Mesothelial cell of epicardium (in vitro differentiated cells): ENCODE measurements around the gene LEFTY1. TPM values are rescaled to one million over a fixed set of nuclear protein-coding genes. Genes with fewer than 3 reads are reported as not detected.

ENCODE experiments used
- DNase-seq, 2 experiments: peaks; one replicate each; pipeline ENCODE4 v3.0.0; 2021; ENCODE audit warnings: low spot score in 2 of 2; ENCODE audit not compliant: unreplicated experiment in 2 of 2
- H3K27ac Mint-ChIP-seq: 2 replicates; pipeline ENCODE4 v1.8.0; 2021; ENCODE audit warnings: mixed read lengths
- H3K27me3 Mint-ChIP-seq: 2 replicates; pipeline ENCODE4 v1.8.0; 2021; ENCODE audit warnings: low read depth, mixed read lengths
- H3K36me3 Mint-ChIP-seq: 2 replicates; pipeline ENCODE4 v1.8.0; 2021; ENCODE audit warnings: mixed read lengths
- H3K4me1 Mint-ChIP-seq: 2 replicates; pipeline ENCODE4 v1.8.0; 2021; ENCODE audit warnings: mixed read lengths
- H3K4me3 Mint-ChIP-seq: 2 replicates; pipeline ENCODE4 v1.8.0; 2021; ENCODE audit warnings: mild to moderate bottlenecking, moderate library complexity, mixed read lengths
- H3K9me3 Mint-ChIP-seq: 2 replicates; pipeline ENCODE4 v1.8.0; 2021; ENCODE audit warnings: mixed read lengths
- total RNA-seq: library from RNA; stranded (reverse); gene quantifications from 3 replicates; pipeline ENCODE4 v1.2.1, GENCODE V29; 2021
- TF ChIP-seq, protein P1 (sequence below): fragments of 200-600 bp; sonication (generic); IDR thresholded peaks from one replicate; pipeline ENCODE4 v1.5.0; 2021; ENCODE audit warnings: antibody characterized with exemption; ENCODE audit not compliant: unreplicated experiment

Gene LEFTY1
- total RNA-seq, 1 donor from 2014 or later, result 1.6 TPM

- peaks cover 17% of the 10 kb centered on the region for H3K4me1 Mint-ChIP-seq
- DNase-seq, result peak; percentile 65 to 81
- TF ChIP-seq, protein P1, sequence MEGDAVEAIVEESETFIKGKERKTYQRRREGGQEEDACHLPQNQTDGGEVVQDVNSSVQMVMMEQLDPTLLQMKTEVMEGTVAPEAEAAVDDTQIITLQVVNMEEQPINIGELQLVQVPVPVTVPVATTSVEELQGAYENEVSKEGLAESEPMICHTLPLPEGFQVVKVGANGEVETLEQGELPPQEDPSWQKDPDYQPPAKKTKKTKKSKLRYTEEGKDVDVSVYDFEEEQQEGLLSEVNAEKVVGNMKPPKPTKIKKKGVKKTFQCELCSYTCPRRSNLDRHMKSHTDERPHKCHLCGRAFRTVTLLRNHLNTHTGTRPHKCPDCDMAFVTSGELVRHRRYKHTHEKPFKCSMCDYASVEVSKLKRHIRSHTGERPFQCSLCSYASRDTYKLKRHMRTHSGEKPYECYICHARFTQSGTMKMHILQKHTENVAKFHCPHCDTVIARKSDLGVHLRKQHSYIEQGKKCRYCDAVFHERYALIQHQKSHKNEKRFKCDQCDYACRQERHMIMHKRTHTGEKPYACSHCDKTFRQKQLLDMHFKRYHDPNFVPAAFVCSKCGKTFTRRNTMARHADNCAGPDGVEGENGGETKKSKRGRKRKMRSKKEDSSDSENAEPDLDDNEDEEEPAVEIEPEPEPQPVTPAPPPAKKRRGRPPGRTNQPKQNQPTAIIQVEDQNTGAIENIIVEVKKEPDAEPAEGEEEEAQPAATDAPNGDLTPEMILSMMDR, result peak; percentile 89
- H3K27me3 Mint-ChIP-seq, result peaks cover 6% of the 10 kb centered on the region
- no peak overlapping the region for H3K4me3 Mint-ChIP-seq
- no peak overlapping the region for H3K27ac Mint-ChIP-seq
- H3K36me3 Mint-ChIP-seq, result peaks cover 8% of the 10 kb centered on the region
- H3K9me3 Mint-ChIP-seq, result no peaks in the 10 kb centered on the region
Observed at GRCh38 chr1:225911191-225912130, 22.5 kb upstream of the LEFTY1 start.

- peaks cover 6% of the 10 kb centered on the region for H3K27me3 Mint-ChIP-seq
- TF ChIP-seq, protein P1, result no peak
- peaks cover 5% of the 10 kb centered on the region for H3K36me3 Mint-ChIP-seq
- H3K4me1 Mint-ChIP-seq, result peaks cover 11% of the 10 kb centered on the region
- DNase-seq, result no peak
- H3K27ac Mint-ChIP-seq, result no peak overlapping the region
- H3K9me3 Mint-ChIP-seq, result no peaks in the 10 kb centered on the region
- H3K4me3 Mint-ChIP-seq, result no peak overlapping the region
Observed at GRCh38 chr1:225909477-225909876, 20.5 kb upstream of the LEFTY1 start.

GRCh38 chr1:225908773-225909172 lies 19.8 kb upstream of the LEFTY1 start:
- Mint-ChIP-seq H3K4me1 (peaks cover 11% of the 10 kb centered on the region), H3K27me3 (peaks cover 6% of the 10 kb centered on the region), H3K27ac (no peak overlapping the region), H3K9me3 (peaks cover 3% of the 10 kb centered on the region), H3K4me3 (no peak overlapping the region), H3K36me3 (peaks cover 5% of the 10 kb centered on the region)
- DNase-seq, result no peak
- TF ChIP-seq, protein P1, result no peak

DNA sequence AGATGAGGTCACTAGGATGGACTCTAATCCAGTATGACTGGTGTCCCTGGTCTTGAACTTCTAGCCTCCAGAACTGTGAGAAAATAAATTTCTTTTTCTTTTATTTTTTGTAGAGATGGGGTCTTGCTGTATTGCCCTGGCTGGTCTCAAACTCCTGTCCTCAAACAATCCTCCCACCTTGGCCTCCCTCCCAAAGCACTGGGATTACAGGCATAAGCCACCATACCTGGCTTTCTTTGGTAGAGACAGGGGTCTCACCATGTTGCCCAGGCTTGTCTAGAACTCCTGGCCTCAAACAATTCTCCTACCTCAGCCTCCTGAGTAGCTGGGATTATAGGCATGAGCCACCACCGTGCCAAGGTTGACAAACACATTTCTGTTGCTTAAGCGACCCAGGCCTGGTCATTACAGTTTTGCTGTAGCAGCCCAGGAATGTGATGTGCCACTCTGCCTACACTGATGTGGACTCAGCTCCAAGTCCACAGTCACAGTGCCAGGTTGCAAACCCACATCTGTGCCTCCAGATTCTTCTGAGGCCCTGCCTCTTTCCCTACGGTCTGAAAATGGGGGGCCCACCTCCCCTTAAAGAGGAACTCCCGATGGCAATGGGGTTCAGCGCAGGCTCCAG lies 19.2 kb upstream of the LEFTY1 start:
- no peak for DNase-seq
- Mint-ChIP-seq H3K9me3 (peaks cover 6% of the 10 kb centered on the region), H3K27ac (no peak overlapping the region), H3K36me3 (peaks cover 5% of the 10 kb centered on the region), H3K27me3 (peaks cover 6% of the 10 kb centered on the region), H3K4me3 (no peak overlapping the region), H3K4me1 (peaks cover 11% of the 10 kb centered on the region)
- TF ChIP-seq, protein P1, result no peak

- H3K4me3 Mint-ChIP-seq, result no peak overlapping the region
- no peak for DNase-seq
- TF ChIP-seq, protein P1, result no peak
- H3K27ac Mint-ChIP-seq, result no peak overlapping the region
- peaks cover 5% of the 10 kb centered on the region for H3K27me3 Mint-ChIP-seq
- H3K4me1 Mint-ChIP-seq, result peaks cover 11% of the 10 kb centered on the region
- H3K9me3 Mint-ChIP-seq, result peaks cover 6% of the 10 kb centered on the region
- no peaks in the 10 kb centered on the region for H3K36me3 Mint-ChIP-seq
Observed at GRCh38 chr1:225907341-225907740, 18.4 kb upstream of the LEFTY1 start.
